Bronchial epithelial cell (primary cell): ENCODE results near the gene CXCL8. TPM values are rescaled to one million over a fixed set of nuclear protein-coding genes. Genes with fewer than 3 reads are reported as not detected.

Experiments used
- DNase-seq: peaks from one replicate; pipeline ENCODE4 v3.0.0-alpha.2; 2010; ENCODE audit warnings: low read depth
- FAIRE-seq: peaks from 2 replicates; lab custom pipeline; 2011; peaks lifted over from hg19 to GRCh38; lab: Jason Lieb, UNC
- H3K27me3 ChIP-seq: 2 replicates; pipeline ENCODE4 v1.5.1; 2011; ENCODE audit warnings: low read length; ENCODE audit not compliant: control insufficient read depth, insufficient read depth
- H3K36me3 ChIP-seq: 2 replicates; pipeline ENCODE4 v1.5.1; 2011; ENCODE audit warnings: low read length; ENCODE audit not compliant: control insufficient read depth, insufficient read depth
- H3K4me3 ChIP-seq: 2 replicates; pipeline ENCODE4 v1.5.1; 2011; ENCODE audit warnings: mild to moderate bottlenecking, low read depth, low read length, control low read depth
- CTCF ChIP-seq: IDR thresholded peaks from 2 replicates; pipeline ENCODE4 v1.5.1; 2011; ENCODE audit warnings: mild to moderate bottlenecking, moderate library complexity, low read length, control low read depth, inconsistent platforms; ENCODE audit not compliant: insufficient read depth, severe bottlenecking
- total RNA-seq: library from RNA; depleted of rRNA; stranded (reverse); fragments of >200 nt; gene quantifications from 2 replicates; pipeline ENCODE4 v1.2.1, GENCODE V29; 2014

Gene CXCL8
- total RNA-seq, 1 donor from 2014 or later: 2.9 TPM

- FAIRE-seq (no peak), DNase-seq (peak; percentile 93)
- no peak for TF ChIP-seq CTCF
- H3K27me3 ChIP-seq: no peaks in the 10 kb centered on the region
- no peaks in the 10 kb centered on the region for H3K36me3 ChIP-seq
- no peak overlapping the region for H3K4me3 ChIP-seq
These were observed 42.2 kb upstream of the CXCL8 start for GRCh38 chr4:73698217-73698616.

- no peak overlapping the region for H3K4me3 ChIP-seq
- peak; percentile 92 for FAIRE-seq
- no peak for TF ChIP-seq CTCF
- H3K36me3 ChIP-seq: no peaks in the 10 kb centered on the region
- peak; percentile 66 for DNase-seq
- H3K27me3 ChIP-seq: no peaks in the 10 kb centered on the region
These were observed 39.3 kb upstream of the CXCL8 start for GRCh38 chr4:73701116-73701515.

- no peaks in the 10 kb centered on the region for H3K36me3 ChIP-seq
- peak; percentile 72 for DNase-seq
- H3K27me3 ChIP-seq: no peaks in the 10 kb centered on the region
- no peak for TF ChIP-seq CTCF
- no peak overlapping the region for H3K4me3 ChIP-seq
- FAIRE-seq: no peak
These were observed 37.5 kb upstream of the CXCL8 start for GRCh38 chr4:73702796-73703287.

GRCh38 chr4:73703320-73703719 lies 37.0 kb upstream of the CXCL8 start:
- no peak for FAIRE-seq
- TF ChIP-seq CTCF: no peak
- H3K4me3 ChIP-seq: no peak overlapping the region
- no peaks in the 10 kb centered on the region for H3K27me3 ChIP-seq
- no peak for DNase-seq
- H3K36me3 ChIP-seq: no peaks in the 10 kb centered on the region

- Histone ChIP-seq H3K4me3 (no peak overlapping the region), H3K27me3 (no peaks in the 10 kb centered on the region), H3K36me3 (no peaks in the 10 kb centered on the region)
- peak; percentile 100 for DNase-seq
- TF ChIP-seq CTCF: no peak
- peak; percentile 93 for FAIRE-seq
These were observed 35.9 kb upstream of the CXCL8 start for GRCh38 chr4:73704314-73705055.
